GM23338 (cell line): ENCODE measurements around the gene AMBRA1. TPM values are rescaled to one million over a fixed set of nuclear protein-coding genes. Genes with fewer than 3 reads are reported as not detected.
"Not testable (repeated sequence)": the region's sequence is repeated elsewhere in the genome, so short reads cannot be mapped to it uniquely, and the experiment has no call there.

ENCODE experiments used
- ATAC-seq: fragments of 200-7000 bp; cut with Tn5 transposase; 3 replicates; pipeline ENCODE4 v1.9.1; 2020
- DNase-seq: peaks from one replicate; pipeline ENCODE4 v3.0.0-alpha.2; 2015; ENCODE audit warnings: low spot score
- H2AFZ ChIP-seq: fragments of 200-600 bp; sonication (generic); 2 replicates; pipeline ENCODE4 v1.8.0; 2016; ENCODE audit warnings: antibody characterized with exemption, mild to moderate bottlenecking, moderate library complexity
- H3F3A ChIP-seq: fragments of 200-600 bp; sonication (generic); replicated peaks from 2 replicates; pipeline ENCODE4 v1.8.0; 2017; ENCODE audit warnings: antibody characterized with exemption, mixed run types, low read depth
- H3K27ac ChIP-seq: fragments of 200-600 bp; sonication (generic); 2 replicates; pipeline ENCODE4 v1.6.1; 2016; ENCODE audit warnings: low read depth
- H3K27me3 ChIP-seq: fragments of 200-600 bp; sonication (generic); 2 replicates; pipeline ENCODE4 v1.8.0; 2016; ENCODE audit warnings: mild to moderate bottlenecking, mixed run types, moderate library complexity; ENCODE audit not compliant: insufficient read depth
- H3K36me3 ChIP-seq: fragments of 200-600 bp; sonication (generic); 2 replicates; pipeline ENCODE4 v1.8.0; 2016; ENCODE audit warnings: mild to moderate bottlenecking; ENCODE audit not compliant: insufficient read depth
- H3K4me1 ChIP-seq: fragments of 200-600 bp; sonication (generic); 2 replicates; pipeline ENCODE4 v1.8.0; 2016; ENCODE audit warnings: mild to moderate bottlenecking, moderate library complexity; ENCODE audit not compliant: insufficient read depth
- H3K4me2 ChIP-seq: fragments of 200-600 bp; sonication (generic); 2 replicates; pipeline ENCODE4 v1.7.1; 2017; ENCODE audit warnings: mixed run types
- H3K4me3 ChIP-seq: fragments of 200-600 bp; sonication (generic); 2 replicates; pipeline ENCODE4 v1.6.1; 2016; ENCODE audit warnings: mixed run types
- H3K79me2 ChIP-seq: fragments of 200-600 bp; sonication (generic); replicated peaks from 2 replicates; pipeline ENCODE4 v1.8.0; 2017; ENCODE audit warnings: mild to moderate bottlenecking; ENCODE audit not compliant: insufficient read depth
- H3K9me2 ChIP-seq: fragments of 200-600 bp; sonication (generic); 2 replicates; pipeline ENCODE4 v1.8.0; 2017; ENCODE audit not compliant: insufficient read depth
- H4K20me1 ChIP-seq: fragments of 200-600 bp; sonication (generic); replicated peaks from 2 replicates; pipeline ENCODE4 v1.8.0; 2017; ENCODE audit warnings: mild to moderate bottlenecking; ENCODE audit not compliant: insufficient read depth
- H3K27ac Mint-ChIP-seq: 2 replicates; pipeline ENCODE4 v1.8.0; 2020; ENCODE audit warnings: inconsistent platforms, mild to moderate bottlenecking, moderate library complexity, mixed read lengths
- H3K27me3 Mint-ChIP-seq: 3 replicates; pipeline ENCODE4 v1.8.0; 2022; ENCODE audit warnings: low read depth, mild to moderate bottlenecking, moderate library complexity, mixed read lengths, inconsistent platforms; ENCODE audit not compliant: insufficient read depth, poor library complexity
- H3K36me3 Mint-ChIP-seq: 3 replicates; pipeline ENCODE4 v1.8.0; 2021; ENCODE audit warnings: low read depth, mild to moderate bottlenecking, inconsistent platforms, moderate library complexity, mixed read lengths
- H3K4me1 Mint-ChIP-seq: 3 replicates; pipeline ENCODE4 v1.8.0; 2020; ENCODE audit warnings: mild to moderate bottlenecking, inconsistent platforms, mixed read lengths
- H3K4me3 Mint-ChIP-seq: 3 replicates; pipeline ENCODE4 v1.8.0; 2021; ENCODE audit warnings: moderate library complexity, mild to moderate bottlenecking, inconsistent platforms, mixed read lengths
- H3K9me3 Mint-ChIP-seq: 3 replicates; pipeline ENCODE4 v1.8.0; 2020; ENCODE audit warnings: moderate library complexity, mild to moderate bottlenecking, inconsistent platforms, mixed read lengths
- CREB1 ChIP-seq: fragments of 250-450 bp; sonication (Bioruptor Pico); IDR thresholded peaks from 2 replicates; pipeline ENCODE4 v1.5.0; 2020; ENCODE audit warnings: low read depth, mild to moderate bottlenecking, moderate library complexity
- NANOG ChIP-seq: IDR thresholded peaks from 2 replicates; pipeline ENCODE4 v1.6.1; 2016; ENCODE audit warnings: antibody characterized with exemption, borderline replicate concordance
- POLR2AphosphoS5 ChIP-seq: IDR thresholded peaks from 2 replicates; pipeline ENCODE4 v1.6.1; 2016; ENCODE audit warnings: antibody characterized with exemption, low read depth
- REST ChIP-seq: IDR thresholded peaks from one replicate; pipeline ENCODE4 v1.6.1; 2018; ENCODE audit warnings: antibody characterized with exemption; ENCODE audit not compliant: unreplicated experiment
- STAT1 ChIP-seq: IDR thresholded peaks from one replicate; pipeline ENCODE4 v1.6.1; 2016; ENCODE audit warnings: antibody characterized with exemption; ENCODE audit not compliant: unreplicated experiment
- ZNF114 ChIP-seq: fragments of 250-450 bp; sonication (Bioruptor Pico); IDR thresholded peaks from 2 replicates; pipeline ENCODE4 v1.5.0; 2020; ENCODE audit warnings: mild to moderate bottlenecking, moderate library complexity
- ZNF331 ChIP-seq: fragments of 250-450 bp; sonication (Bioruptor Pico); IDR thresholded peaks from 2 replicates; pipeline ENCODE4 v1.5.0; 2020; ENCODE audit warnings: low read depth, mild to moderate bottlenecking, moderate library complexity
- ZNF462 ChIP-seq: fragments of 250-450 bp; sonication (Bioruptor Pico); IDR thresholded peaks from 2 replicates; pipeline ENCODE4 v1.5.0; 2020; ENCODE audit warnings: mild to moderate bottlenecking, moderate library complexity
- polyA plus RNA-seq: library from polyadenylated mRNA; unstranded; fragments of >200 nt; fragmentation: Nextera tagmentation; extraction: Ambion mirVana; gene quantifications from 2 replicates; pipeline ENCODE4 v1.2.1, GENCODE V29; 2016
- total RNA-seq: library from RNA; depleted of rRNA; stranded (reverse); fragments of >200 nt; shearing (Covaris generic); gene quantifications from 2 replicates; pipeline ENCODE4 v1.2.3, GENCODE V29; 2014

AMBRA1 gene
- total and polyA plus RNA-seq, 2 experiments from 2014 or later: 8.3 to 34.8 TPM

DNA sequence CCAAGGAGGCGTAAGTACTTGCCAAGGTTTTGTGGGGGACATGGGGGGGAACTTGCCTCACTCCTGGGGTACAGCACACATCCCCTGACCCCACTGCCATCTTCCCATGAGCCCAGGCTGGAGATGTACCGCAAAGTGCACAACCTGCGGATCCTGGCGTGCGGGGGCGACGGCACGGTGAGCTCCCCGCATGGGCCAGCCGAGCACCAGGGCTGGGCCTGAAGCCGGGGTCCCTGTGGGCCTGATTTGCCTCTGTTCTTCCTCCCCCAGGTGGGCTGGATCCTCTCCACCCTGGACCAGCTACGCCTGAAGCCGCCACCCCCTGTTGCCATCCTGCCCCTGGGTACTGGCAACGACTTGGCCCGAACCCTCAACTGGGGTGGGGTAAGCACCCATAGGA lies 221.3 kb downstream of the AMBRA1 start:
- H3K9me3 Mint-ChIP-seq, H3K27ac ChIP-seq, H3K4me3 ChIP-seq, H3K9me2 ChIP-seq, ATAC-seq, H3K4me1 ChIP-seq, H3K27ac Mint-ChIP-seq, H3K36me3 ChIP-seq, H3K27me3 Mint-ChIP-seq, H3K4me2 ChIP-seq, DNase-seq, H3K27me3 ChIP-seq, H2AFZ ChIP-seq, H3K4me3 Mint-ChIP-seq, H3K79me2 ChIP-seq: not testable (repeated sequence)
- Mint-ChIP-seq H3K36me3 (peaks cover 54% of the 10 kb centered on the region), H3K4me1 (peaks cover 20% of the 10 kb centered on the region)
- H3F3A ChIP-seq: peaks cover 18% of the 10 kb centered on the region; the same call in 1 of the 2 replicates
- H4K20me1 ChIP-seq: peaks cover 12% of the 10 kb centered on the region

DNA sequence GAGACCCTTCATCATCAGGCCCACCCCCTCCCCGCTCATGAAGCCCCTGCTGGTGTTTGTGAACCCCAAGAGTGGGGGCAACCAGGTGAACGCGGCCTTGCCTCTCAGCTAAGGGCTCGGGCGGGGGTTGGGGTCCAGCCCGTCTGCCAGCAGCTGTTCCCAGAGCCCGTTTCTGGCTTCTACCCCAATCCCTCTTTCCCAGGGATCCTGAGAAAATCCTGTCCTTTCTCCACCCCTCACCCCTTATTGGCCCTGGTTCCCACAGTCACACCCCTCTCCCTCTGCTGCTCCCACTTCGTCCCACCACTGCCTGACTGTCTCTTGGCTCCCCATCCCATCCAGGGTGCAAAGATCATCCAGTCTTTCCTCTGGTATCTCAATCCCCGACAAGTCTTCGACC lies 221.7 kb downstream of the AMBRA1 start:
- no peak for TF ChIP-seq CREB1 (CRISPR knock-in tag)
- TF ChIP-seq ZNF331: no peak
- no peak for TF ChIP-seq STAT1
- TF ChIP-seq ZNF462 (CRISPR knock-in tag): no peak
- no peak for TF ChIP-seq POLR2AphosphoS5
- no peak for TF ChIP-seq REST
- TF ChIP-seq ZNF114: no peak
- TF ChIP-seq NANOG: no peak
- H3K4me3 ChIP-seq: no peak overlapping the region
- peaks cover 12% of the 10 kb centered on the region for H4K20me1 ChIP-seq
- no peaks in the 10 kb centered on the region for H3K27me3 ChIP-seq
- ATAC-seq: no peak
- H3K36me3 ChIP-seq: no peaks in the 10 kb centered on the region; the same call in 1 of the 2 replicates
- peaks cover 20% of the 10 kb centered on the region; the same call in 1 of the 2 replicates for H3F3A ChIP-seq
- H3K27ac Mint-ChIP-seq: no peak overlapping the region
- H3K27me3 Mint-ChIP-seq: peaks cover 5% of the 10 kb centered on the region
- H3K4me2 ChIP-seq: no peak overlapping the region
- no peaks in the 10 kb centered on the region for H3K9me2 ChIP-seq
- H3K4me1 ChIP-seq: peaks cover 6% of the 10 kb centered on the region
- peaks cover 50% of the 10 kb centered on the region for H3K36me3 Mint-ChIP-seq
- no peak overlapping the region for H3K27ac ChIP-seq
- no peak for DNase-seq
- no peaks in the 10 kb centered on the region for H3K79me2 ChIP-seq
- H2AFZ ChIP-seq: no peak overlapping the region
- H3K9me3 Mint-ChIP-seq: no peaks in the 10 kb centered on the region
- peaks cover 20% of the 10 kb centered on the region for H3K4me1 Mint-ChIP-seq
- no peak overlapping the region for H3K4me3 Mint-ChIP-seq

- Mint-ChIP-seq H3K36me3 (peaks cover 44% of the 10 kb centered on the region), H3K4me1 (peaks cover 20% of the 10 kb centered on the region)
- not testable (repeated sequence) for H3K79me2 ChIP-seq, H3K9me2 ChIP-seq, H3K27me3 ChIP-seq, H3K4me3 Mint-ChIP-seq, DNase-seq, H3K27ac Mint-ChIP-seq, ATAC-seq, H3K4me3 ChIP-seq, H3K27ac ChIP-seq, H3K36me3 ChIP-seq, H3K4me1 ChIP-seq, H3K4me2 ChIP-seq, H3K27me3 Mint-ChIP-seq, H3K9me3 Mint-ChIP-seq, H2AFZ ChIP-seq
- H4K20me1 ChIP-seq: peaks cover 12% of the 10 kb centered on the region
- H3F3A ChIP-seq: peaks cover 22% of the 10 kb centered on the region; the same call in 1 of the 2 replicates
Measured at GRCh38 chr11:46371262-46371661, 222.6 kb downstream of the AMBRA1 start.
